Activated CD4-positive, alpha-beta T cell treated with anti-CD3 and anti-CD28 coated beads for 36 hours (primary cell): ENCODE results near the gene USP34. TPM values are rescaled to one million over a fixed set of nuclear protein-coding genes. Genes with fewer than 3 reads are reported as not detected.

Source experiments
- ATAC-seq: fragments of 200-7000 bp; cut with Tn5 transposase; one replicate; pipeline ENCODE4 v1.10.0; 2021; ENCODE audit warnings: mild to moderate bottlenecking, moderate library complexity
- CTCF ChIA-PET: fragments of 350-600 bp; sonication (Branson Sonifier 250); formaldehyde crosslinking; loops from one replicate; lab custom pipeline; 2021; ENCODE audit warnings: antibody characterized with exemption; lab: Charles Lee
- POLR2A ChIA-PET: fragments of 350-600 bp; sonication (Branson Sonifier 250); formaldehyde crosslinking; loops from one replicate; lab custom pipeline; 2021; ENCODE audit warnings: antibody characterized with exemption, inconsistent platforms; lab: Charles Lee
- DNase-seq: peaks from one replicate; pipeline ENCODE4 v3.0.0-alpha.2; 2020
- H3K27ac Mint-ChIP-seq: one replicate; pipeline ENCODE4 v1.8.0; 2021; ENCODE audit warnings: mixed read lengths
- H3K27me3 Mint-ChIP-seq: one replicate; pipeline ENCODE4 v1.8.0; 2021; ENCODE audit warnings: mixed read lengths
- H3K36me3 Mint-ChIP-seq: one replicate; pipeline ENCODE4 v1.8.0; 2021; ENCODE audit warnings: low read depth, mixed read lengths
- H3K4me1 Mint-ChIP-seq: one replicate; pipeline ENCODE4 v1.8.0; 2021; ENCODE audit warnings: mixed read lengths
- H3K4me3 Mint-ChIP-seq: one replicate; pipeline ENCODE4 v1.8.0; 2021; ENCODE audit warnings: mild to moderate bottlenecking, moderate library complexity, mixed read lengths
- H3K9me3 Mint-ChIP-seq: one replicate; pipeline ENCODE4 v1.8.0; 2021; ENCODE audit warnings: low read depth, mixed read lengths
- intact Hi-C, 2 experiments: fragments of 100-400 bp; cut with DNase I in 1 of 2; cut with micrococcal nuclease in 1 of 2; formaldehyde crosslinking; loops; one replicate each; pipeline versions ENCODE4 v1.14.2 to v1.15.1; 2022 to 2024; cut with DNase I, micrococcal nuclease
- total RNA-seq, 2 experiments: library from RNA; stranded (reverse); gene quantifications; one replicate each; pipeline ENCODE4 v1.2.3, GENCODE V29; 2021

The USP34 gene
- total RNA-seq, 2 experiments from 2014 or later: 63.7 to 67.6 TPM

- intact Hi-C loops: no loop called here
- DNase-seq: no peak
- no peak for ATAC-seq
- POLR2A ChIA-PET: interaction anchor here (0.6 kb wide), 1 partner anchor 14 kb away, joined by 3 read pairs; no protein-coding TSS in a partner anchor
- H3K27me3 Mint-ChIP-seq: no peaks in the 10 kb centered on the region
- no peak overlapping the region for H3K4me3 Mint-ChIP-seq
- peaks cover 17% of the 10 kb centered on the region for H3K9me3 Mint-ChIP-seq
- no peak overlapping the region for H3K27ac Mint-ChIP-seq
- H3K4me1 Mint-ChIP-seq: peaks cover 70% of the 10 kb centered on the region
- CTCF ChIA-PET: interaction anchor here (1.0 to 2.1 kb wide), 4 partner anchors 13 to 53 kb away, joined by 3 to 17 read pairs (median 4); no protein-coding TSS in a partner anchor
- peaks cover 40% of the 10 kb centered on the region for H3K36me3 Mint-ChIP-seq
These were observed 31.5 kb downstream of the USP34 start for GRCh38 chr2:61439241-61440002.

GRCh38 chr2:61438670-61439069, 32.2 kb downstream of the USP34 start:
- intact Hi-C loops: no loop called here
- H3K27me3 Mint-ChIP-seq: no peaks in the 10 kb centered on the region
- CTCF ChIA-PET: interaction anchor here (1.0 to 2.1 kb wide), 4 partner anchors 12 to 54 kb away, joined by 3 to 17 read pairs (median 4); no protein-coding TSS in a partner anchor
- ATAC-seq: no peak
- POLR2A ChIA-PET: interaction anchor here (0.5 to 0.6 kb wide), 2 partner anchors 14 to 21 kb away, joined by 3 to 5 read pairs; no protein-coding TSS in a partner anchor
- peak overlapping the region; percentile 7 for H3K27ac Mint-ChIP-seq
- peaks cover 72% of the 10 kb centered on the region for H3K4me1 Mint-ChIP-seq
- DNase-seq: no peak
- H3K9me3 Mint-ChIP-seq: peaks cover 17% of the 10 kb centered on the region
- H3K4me3 Mint-ChIP-seq: no peak overlapping the region
- peaks cover 36% of the 10 kb centered on the region for H3K36me3 Mint-ChIP-seq

GRCh38 chr2:61437170-61437569, 33.7 kb downstream of the USP34 start:
- ATAC-seq: no peak
- H3K4me3 Mint-ChIP-seq: no peak overlapping the region
- ChIA-PET CTCF (interaction anchor here (1.3 to 3.7 kb wide), 2 partner anchors 10 to 11 kb away, joined by 3 to 25 read pairs; no protein-coding TSS in a partner anchor), POLR2A (no interaction called here)
- H3K9me3 Mint-ChIP-seq: peaks cover 17% of the 10 kb centered on the region
- no peak for DNase-seq
- peaks cover 32% of the 10 kb centered on the region for H3K36me3 Mint-ChIP-seq
- no peaks in the 10 kb centered on the region for H3K27me3 Mint-ChIP-seq
- intact Hi-C loops: no loop called here
- no peak overlapping the region for H3K27ac Mint-ChIP-seq
- peaks cover 64% of the 10 kb centered on the region for H3K4me1 Mint-ChIP-seq

DNA sequence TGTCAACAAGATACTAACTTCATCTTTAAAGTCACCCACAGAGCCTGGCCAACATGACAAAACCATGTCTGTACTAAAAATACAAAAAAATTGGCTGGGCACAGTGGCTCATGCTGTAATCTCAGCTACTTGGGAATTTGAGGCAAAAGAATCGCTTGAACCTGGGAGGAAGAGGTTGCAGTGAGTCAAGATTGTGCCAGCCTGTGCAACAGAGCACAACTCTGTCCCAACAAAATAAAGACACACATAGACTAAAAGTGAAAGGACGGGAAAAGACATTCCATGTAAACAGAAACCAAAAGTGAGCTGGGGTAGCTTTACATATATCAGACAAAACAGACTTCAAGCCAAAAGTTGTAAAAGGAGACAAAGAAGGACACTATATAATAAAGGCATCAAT, 34.8 kb downstream of the USP34 start:
- ATAC-seq: no peak
- Mint-ChIP-seq H3K27ac (peak overlapping the region; percentile 2), H3K4me3 (no peak overlapping the region), H3K36me3 (peaks cover 32% of the 10 kb centered on the region), H3K27me3 (no peaks in the 10 kb centered on the region), H3K4me1 (peaks cover 55% of the 10 kb centered on the region), H3K9me3 (peaks cover 17% of the 10 kb centered on the region)
- POLR2A ChIA-PET: no interaction called here
- CTCF ChIA-PET: interaction anchor here (0.8 to 3.7 kb wide), 4 partner anchors 10 to 16 kb away, joined by 3 to 25 read pairs (median 3); no protein-coding TSS in a partner anchor
- DNase-seq: no peak
- intact Hi-C loops: no loop called here

- ATAC-seq (no peak), DNase-seq (no peak)
- Mint-ChIP-seq H3K4me1 (peaks cover 59% of the 10 kb centered on the region), H3K27me3 (no peaks in the 10 kb centered on the region), H3K9me3 (peaks cover 17% of the 10 kb centered on the region), H3K27ac (peak overlapping the region; percentile 14), H3K36me3 (peaks cover 32% of the 10 kb centered on the region), H3K4me3 (no peak overlapping the region)
- intact Hi-C loops: no loop called here
- ChIA-PET CTCF (interaction anchor here (0.8 to 3.7 kb wide), 3 partner anchors 9 to 15 kb away, joined by 3 to 25 read pairs (median 4); no protein-coding TSS in a partner anchor), POLR2A (no interaction called here)
These were observed 35.6 kb downstream of the USP34 start for GRCh38 chr2:61435291-61435690.

DNA sequence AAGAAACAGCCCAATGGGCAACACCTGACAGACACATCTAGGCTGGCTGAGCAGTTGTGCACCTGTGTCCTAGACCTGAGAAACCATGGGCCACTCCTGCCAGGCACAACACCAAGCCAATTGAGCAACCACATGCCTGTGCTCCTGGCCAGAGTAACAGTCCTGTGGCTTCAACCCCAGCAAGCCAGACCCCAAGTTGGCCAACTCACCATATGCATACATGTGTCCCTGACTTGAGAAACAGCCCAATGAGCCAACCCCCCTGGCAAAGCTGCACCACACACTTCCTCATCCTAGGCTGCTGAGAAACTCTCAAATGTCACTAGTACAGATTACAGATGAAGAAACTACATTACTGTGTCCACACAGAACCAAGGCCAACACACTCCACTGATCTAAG, 36.6 kb downstream of the USP34 start:
- POLR2A ChIA-PET: no interaction called here

GRCh38 chr2:61433606-61434005, 37.3 kb downstream of the USP34 start:
- Mint-ChIP-seq H3K27ac (peak overlapping the region; percentile 14), H3K4me1 (peaks cover 51% of the 10 kb centered on the region), H3K4me3 (no peak overlapping the region), H3K9me3 (peaks cover 15% of the 10 kb centered on the region), H3K27me3 (no peaks in the 10 kb centered on the region), H3K36me3 (peaks cover 22% of the 10 kb centered on the region)
- DNase-seq: no peak
- ATAC-seq: no peak
- intact Hi-C loops: no loop called here
- ChIA-PET POLR2A (no interaction called here), CTCF (interaction anchor here (0.7 to 0.9 kb wide), 2 partner anchors 9 to 34 kb away, joined by 3 read pairs; no protein-coding TSS in a partner anchor)

More for the DNA sequence above, 36.6 kb downstream of the USP34 start:
- ATAC-seq (no peak), DNase-seq (no peak)
- intact Hi-C loops: no loop called here
- Mint-ChIP-seq H3K27ac (peak overlapping the region; percentile 63), H3K36me3 (peaks cover 28% of the 10 kb centered on the region), H3K27me3 (no peaks in the 10 kb centered on the region), H3K4me1 (peaks cover 55% of the 10 kb centered on the region), H3K4me3 (no peak overlapping the region), H3K9me3 (peaks cover 17% of the 10 kb centered on the region)
- CTCF ChIA-PET: interaction anchor here (3.7 kb wide), 1 partner anchor 8 kb away, joined by 25 read pairs; no protein-coding TSS in a partner anchor

DNA sequence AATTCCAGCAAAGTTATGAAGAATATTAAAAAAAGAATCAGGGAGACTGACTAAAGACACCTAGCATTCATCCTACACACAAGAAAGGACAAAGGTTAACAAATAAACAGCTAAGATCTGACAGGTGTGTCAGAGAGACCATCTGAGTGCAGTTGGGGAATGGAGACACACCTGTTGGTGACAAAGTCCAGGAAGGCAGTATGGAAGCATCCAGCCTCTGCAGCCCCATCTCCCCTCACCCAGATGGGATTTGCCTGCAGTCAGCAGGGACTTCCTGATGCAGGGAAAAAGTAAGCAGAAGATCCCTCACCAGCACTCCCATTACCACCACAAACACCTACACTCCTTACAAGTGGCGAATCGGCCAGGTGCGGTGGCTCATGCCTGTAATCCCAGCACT, 37.9 kb downstream of the USP34 start:
- intact Hi-C loops: no loop called here
- ATAC-seq (no peak), DNase-seq (no peak)
- peaks cover 51% of the 10 kb centered on the region for H3K4me1 Mint-ChIP-seq
- H3K4me3 Mint-ChIP-seq: no peak overlapping the region
- H3K27ac Mint-ChIP-seq: no peak overlapping the region
- H3K9me3 Mint-ChIP-seq: peaks cover 13% of the 10 kb centered on the region
- ChIA-PET CTCF (no interaction called here), POLR2A (no interaction called here)
- no peaks in the 10 kb centered on the region for H3K27me3 Mint-ChIP-seq
- peaks cover 19% of the 10 kb centered on the region for H3K36me3 Mint-ChIP-seq

DNA sequence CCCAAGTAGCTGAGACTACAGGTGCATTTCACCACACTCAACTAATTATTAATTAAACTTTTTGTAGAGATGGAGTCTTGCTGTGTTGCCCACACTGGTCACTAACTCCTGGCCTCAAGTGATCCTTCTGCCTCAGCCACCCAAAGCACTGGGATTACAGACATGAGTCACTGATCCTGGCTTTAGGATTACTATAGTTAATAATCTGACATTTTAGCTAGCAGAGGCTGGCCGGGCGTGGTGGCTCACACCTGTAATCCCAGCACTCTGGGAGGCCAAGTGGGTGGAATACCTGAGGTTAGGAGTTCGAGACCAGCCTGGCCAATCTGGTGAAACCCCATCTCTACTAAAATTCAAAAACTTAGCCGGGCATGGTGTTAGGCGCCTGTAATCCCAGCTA, 39.5 kb downstream of the USP34 start:
- CTCF ChIA-PET: interaction anchor here (0.6 to 3.2 kb wide), 3 partner anchors 11 to 204 kb away, joined by 3 to 21 read pairs (median 3); no protein-coding TSS in a partner anchor
- POLR2A ChIA-PET: interaction anchor here (0.5 kb wide), 1 partner anchor 23 kb away, joined by 3 read pairs; no protein-coding TSS in a partner anchor

GRCh38 chr2:61426267-61426897, 44.5 kb downstream of the USP34 start:
- H3K4me3 Mint-ChIP-seq: no peak overlapping the region
- POLR2A ChIA-PET: interaction anchor here (0.5 to 0.8 kb wide), 4 partner anchors 10 to 46 kb away, joined by 3 to 6 read pairs (median 4); no protein-coding TSS in a partner anchor
- ATAC-seq: peak; percentile 96

More for the DNA sequence above, 39.5 kb downstream of the USP34 start:
- Mint-ChIP-seq H3K36me3 (peaks cover 8% of the 10 kb centered on the region), H3K4me1 (peaks cover 52% of the 10 kb centered on the region), H3K4me3 (no peak overlapping the region), H3K27ac (no peak overlapping the region), H3K9me3 (peaks cover 3% of the 10 kb centered on the region), H3K27me3 (no peaks in the 10 kb centered on the region)
- no peak for DNase-seq
- ATAC-seq: no peak
- intact Hi-C loops: no loop called here

More at GRCh38 chr2:61426267-61426897, 44.5 kb downstream of the USP34 start:
- DNase-seq: peak; percentile 87
- Mint-ChIP-seq H3K27me3 (no peaks in the 10 kb centered on the region), H3K36me3 (no peaks in the 10 kb centered on the region), H3K27ac (peak overlapping the region; percentile 87), H3K9me3 (no peaks in the 10 kb centered on the region), H3K4me1 (peaks cover 65% of the 10 kb centered on the region)
- CTCF ChIA-PET: interaction anchor here (0.6 to 2.7 kb wide), 38 partner anchors 9 to 485 kb away, joined by 3 to 25 read pairs (median 5); partner anchors contain the start of gene XPO1
- intact Hi-C loops: loop anchor here (1.0 to 5.0 kb wide), 6 partner anchors 45 to 367 kb away; partner anchors contain the start of genes USP34 (in 2 of the 2) and XPO1 (in 1 of the 2)
